ENCODE results near the gene SLC22A31.
"Not testable (repeated sequence)": the region's sequence is repeated elsewhere in the genome, so short reads cannot be mapped to it uniquely, and the experiment has no call there.

SLC22A31 gene

DNA sequence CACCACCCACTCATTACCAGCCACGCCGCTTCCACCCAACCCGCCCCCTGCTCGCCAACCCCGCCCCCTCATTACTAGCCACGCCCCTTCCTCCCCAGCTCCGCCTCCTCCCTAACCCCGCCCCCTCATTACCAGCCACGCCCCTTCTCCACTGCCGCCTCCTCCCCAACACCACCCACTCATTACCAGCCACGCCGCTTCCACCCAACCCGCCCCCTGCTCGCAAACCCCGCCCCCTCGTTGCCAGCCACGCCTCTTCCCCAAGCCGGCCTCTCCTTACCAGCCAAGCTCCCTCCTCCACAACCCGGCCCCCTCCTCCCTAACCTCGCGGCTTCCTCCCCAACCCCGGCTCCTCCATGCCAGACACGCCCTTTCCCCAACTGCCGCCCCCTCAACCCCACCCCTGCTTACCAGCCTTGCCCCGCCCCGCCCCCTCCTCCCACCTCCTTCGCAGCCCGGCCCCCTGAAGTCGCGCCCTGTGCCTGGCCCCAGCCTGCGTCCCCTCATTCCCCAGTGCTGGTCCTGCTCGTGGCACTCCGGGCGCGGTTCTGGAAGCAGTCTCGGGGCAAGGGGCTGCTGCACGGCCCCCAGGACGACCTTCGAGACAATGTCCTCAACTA is 7.3 kb downstream of the SLC22A31 start:
- peak; percentile 86 for DNase-seq

DNA sequence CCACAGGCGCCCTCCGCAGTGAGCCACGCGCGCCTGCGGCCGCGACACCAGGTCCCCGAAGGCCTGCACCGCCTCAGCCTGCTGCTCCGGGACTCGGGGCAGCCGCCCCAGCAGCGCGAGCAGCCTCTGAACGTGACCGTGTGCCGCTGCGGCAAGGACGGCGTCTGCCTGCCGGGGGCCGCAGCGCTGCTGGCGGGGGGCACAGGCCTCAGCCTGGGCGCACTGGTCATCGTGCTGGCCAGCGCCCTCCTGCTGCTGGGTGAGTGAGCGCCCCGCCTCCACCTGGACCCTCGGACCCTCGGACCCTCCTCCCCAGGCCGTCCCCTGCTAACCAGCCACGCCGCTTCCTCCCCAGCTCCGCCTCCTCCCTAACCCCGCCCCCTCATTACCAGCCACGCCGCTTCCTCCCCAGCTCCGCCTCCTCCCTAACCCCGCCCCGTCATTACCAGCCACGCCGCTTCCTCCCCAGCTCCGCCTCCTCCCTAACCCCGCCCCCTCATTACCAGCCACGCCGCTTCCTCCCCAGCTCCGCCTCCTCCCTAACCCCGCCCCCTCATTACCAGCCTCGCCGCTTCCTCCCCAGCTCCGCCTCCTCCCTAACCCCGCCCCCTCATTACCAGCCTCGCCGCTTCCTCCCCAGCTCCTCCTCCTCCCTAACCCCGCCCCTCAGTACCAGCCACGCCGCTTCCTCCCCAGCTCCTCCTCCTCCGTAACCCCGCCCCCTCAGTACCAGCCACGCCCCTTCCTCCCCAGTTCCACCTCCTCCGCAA is 8.0 kb downstream of the SLC22A31 start:
- DNase-seq = peak; percentile 95

DNA sequence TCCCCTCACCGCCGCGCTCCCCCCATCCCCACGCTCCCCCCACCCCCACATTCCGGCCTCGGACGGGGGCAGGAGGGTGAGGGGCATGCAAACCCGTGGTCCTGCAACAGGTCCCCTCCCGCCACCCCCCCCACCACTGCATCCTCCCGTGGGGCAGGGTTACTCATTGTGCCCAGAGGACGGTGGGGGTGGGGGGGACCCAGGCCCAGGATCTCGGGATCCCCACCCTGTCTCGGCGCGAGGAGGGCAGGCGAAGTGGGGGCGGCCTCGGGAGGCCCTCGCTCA is 8.5 kb downstream of the SLC22A31 start:
- DNase-seq = no peak

DNA sequence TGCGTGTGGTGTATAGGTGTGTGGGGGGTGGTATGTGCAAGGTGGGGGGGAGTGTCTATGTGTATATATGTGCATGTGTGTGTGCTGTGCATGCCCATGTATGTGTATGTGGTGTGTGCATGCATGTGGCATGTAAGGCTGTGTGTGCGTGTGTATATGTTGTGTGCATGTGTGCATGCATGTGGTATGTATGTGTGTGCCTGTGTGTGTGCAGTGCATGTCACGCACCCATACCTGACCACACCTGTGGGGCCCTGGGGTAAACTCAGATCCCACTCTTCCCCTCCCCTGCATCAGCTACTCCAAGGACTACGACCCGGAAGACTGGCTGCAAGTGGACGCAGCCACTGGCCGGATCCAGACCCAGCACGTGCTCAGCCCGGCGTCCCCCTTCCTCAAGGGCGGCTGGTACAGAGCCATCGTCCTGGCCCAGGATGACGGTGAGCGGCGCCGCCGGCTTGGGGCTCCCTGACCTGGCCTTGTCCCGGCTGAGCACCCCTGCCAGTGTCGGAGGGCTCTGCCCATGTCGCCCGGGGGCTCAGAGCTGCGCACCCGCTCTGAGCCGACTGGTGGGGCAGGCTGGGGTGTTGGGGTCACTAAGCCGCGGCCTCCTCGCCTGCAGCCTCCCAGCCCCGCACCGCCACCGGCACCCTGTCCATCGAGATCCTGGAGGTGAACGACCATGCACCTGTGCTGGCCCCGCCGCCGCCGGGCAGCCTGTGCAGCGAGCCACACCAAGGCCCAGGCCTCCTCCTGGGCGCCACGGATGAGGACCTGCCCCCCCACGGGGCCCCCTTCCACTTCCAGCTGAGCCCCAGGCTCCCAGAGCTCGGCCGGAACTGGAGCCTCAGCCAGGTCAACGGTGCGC is 9.1 kb downstream of the SLC22A31 start:
- peak; percentile 35 for DNase-seq

DNA sequence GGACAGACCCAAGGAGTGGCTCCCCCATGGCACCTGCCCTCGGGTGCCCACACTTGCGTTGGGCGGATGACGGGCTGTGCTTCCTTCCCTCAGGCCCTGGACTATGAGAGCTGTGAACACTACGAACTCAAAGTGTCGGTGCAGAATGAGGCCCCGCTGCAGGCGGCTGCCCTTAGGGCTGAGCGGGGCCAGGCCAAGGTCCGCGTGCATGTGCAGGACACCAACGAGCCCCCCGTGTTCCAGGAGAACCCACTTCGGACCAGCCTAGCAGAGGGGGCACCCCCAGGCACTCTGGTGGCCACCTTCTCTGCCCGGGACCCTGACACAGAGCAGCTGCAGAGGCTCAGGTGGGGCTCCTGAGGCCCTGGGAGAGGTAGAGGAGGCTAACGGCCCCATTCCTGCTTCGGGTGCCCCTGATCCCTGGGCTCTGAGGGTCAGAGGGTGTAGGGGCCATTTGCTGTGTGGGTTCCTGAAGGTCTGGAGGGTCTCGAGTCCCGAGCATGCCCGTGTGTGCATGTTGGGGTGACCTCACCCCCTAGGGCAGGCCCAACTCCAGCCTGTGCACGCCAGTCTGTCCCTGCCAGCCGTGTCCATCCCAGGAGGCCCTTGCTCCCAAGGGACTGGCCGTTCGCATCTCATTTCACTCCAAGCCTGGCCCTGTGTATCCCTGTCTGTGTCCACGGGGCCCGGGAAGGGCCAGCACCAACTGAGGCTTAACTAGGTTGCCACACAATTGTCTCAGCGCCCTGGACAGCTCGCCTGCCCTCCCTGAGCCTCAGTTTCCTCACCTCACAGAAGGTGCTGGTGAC is 10.0 kb downstream of the SLC22A31 start:
- peak; percentile 23 for DNase-seq

DNA sequence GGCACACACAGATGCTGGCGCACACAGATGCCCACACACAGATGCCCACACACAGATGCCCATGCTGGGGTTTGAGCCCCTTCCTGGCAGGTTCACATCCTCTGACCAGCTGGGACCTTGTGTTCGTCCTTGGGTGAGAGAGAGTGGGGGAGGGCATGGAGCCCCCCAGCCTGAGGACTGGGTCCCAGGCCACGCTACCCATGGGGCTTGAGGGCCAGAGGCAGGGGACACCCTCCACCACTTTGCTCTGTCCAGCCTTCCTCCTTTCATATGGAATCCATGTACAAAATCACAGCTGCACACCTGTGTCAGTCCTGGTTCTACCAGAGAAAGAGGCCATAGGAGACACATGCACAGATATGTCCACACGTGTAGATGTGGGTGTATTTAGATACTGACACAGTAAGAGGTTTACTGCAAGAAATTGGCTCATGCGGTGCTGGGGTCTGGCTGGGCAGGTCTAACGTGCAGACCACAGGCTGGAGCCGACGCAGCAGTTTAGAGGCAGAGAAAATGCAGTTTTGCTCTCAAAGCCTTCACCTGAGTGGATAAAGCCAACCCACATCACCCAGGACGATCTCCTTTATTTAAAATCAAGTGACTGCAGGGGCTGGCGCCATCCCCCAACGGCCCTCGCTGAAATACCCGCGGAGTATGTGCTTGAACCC is 10.8 kb downstream of the SLC22A31 start:
- DNase-seq = peak; percentile 19

DNA sequence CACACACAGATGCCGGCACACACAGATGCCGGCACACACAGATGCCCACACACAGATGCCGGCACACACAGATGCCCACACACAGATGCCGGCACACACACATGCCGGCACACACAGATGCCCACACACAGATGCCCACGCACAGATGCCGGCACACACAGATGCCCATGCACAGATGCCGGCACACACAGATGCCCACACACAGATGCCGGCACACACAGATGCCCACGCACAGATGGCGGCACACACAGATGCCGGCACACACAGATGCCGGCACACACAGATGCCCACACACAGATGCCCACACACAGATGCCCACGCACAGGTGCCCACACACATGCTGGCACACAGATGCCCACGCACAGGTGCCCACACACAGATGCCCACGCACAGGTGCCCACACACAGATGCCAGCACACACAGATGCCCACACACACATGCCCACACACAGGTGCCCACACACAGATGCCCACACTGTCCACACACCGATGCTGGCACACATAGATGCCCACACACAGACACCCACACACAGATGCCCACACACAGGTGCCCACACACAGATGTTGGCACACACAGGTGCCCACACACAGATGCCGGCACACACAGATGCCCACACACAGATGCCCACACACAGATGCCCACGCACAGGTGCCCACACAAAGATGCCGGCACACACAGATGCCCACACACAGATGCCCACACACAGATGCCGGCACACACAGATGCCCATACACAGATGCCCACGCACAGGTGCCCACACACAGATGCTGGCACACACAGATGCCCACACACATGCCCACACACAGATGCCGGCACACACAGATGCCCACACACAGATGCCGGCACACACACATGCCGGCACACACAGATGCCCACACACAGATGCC is 11.6 kb downstream of the SLC22A31 start:
- DNase-seq = not testable (repeated sequence)

DNA sequence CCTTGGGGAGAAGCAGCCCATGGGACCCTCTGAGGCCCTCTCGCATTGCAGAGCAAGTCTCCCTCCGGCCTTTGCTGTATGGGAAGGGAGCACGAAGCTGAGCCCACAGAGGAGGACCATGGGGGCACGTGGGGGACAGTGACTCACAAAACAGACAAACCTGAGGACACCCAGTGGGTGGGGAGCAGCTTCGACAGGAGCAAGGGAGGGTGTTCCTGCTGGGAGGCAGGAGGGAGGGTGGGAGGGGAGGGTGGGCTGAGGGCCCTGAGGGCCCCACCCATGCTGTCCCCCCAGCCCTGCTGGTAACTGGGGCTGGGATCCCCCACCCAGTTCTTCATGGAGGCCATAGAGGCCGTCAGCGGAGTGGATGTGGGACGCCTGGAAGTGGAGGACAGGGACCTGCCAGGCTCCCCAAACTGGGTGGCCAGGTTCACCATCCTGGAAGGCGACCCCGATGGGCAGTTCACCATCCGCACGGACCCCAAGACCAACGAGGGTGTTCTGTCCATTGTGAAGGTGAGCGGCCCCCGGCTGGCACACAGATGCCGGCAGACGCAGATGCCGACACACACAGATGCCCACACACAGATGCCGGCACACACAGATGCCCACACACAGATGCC is 12.5 kb downstream of the SLC22A31 start:
- DNase-seq = peak; percentile 35

DNA sequence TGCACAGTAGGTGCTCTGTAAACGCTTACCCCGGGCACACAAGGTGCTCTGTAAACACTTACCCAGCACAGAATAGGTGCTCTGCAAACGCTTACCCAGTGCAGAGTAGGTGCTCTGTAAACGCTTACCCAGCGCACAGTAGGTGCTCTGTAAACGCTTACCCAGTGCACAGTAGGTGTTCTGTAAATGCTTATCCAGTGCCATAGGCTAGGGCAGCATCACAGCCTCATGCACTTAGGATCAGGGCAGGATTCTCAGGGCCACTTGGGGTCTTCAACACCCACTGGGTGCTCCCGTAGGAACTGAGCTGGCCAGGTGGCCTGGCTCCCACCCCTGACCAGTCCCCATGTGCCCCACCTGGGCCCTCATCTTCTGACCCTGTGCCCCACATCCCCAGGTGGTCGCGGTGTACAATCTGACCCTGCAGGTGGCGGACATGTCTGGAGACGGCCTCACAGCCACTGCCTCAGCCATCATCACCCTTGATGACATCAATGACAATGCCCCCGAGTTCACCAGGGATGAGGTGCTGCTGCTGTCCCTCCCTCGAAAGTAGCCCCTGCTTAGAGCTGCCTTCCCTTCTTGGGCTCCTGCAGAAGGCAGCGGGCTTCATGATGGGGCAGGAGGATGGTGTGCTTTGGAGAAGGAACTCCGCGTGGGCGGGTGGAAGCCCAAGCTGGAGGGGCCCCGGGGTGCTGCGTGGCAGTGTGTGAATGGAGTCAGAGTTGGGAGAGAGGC is 13.1 kb downstream of the SLC22A31 start:
- peak; percentile 37 for DNase-seq

DNA sequence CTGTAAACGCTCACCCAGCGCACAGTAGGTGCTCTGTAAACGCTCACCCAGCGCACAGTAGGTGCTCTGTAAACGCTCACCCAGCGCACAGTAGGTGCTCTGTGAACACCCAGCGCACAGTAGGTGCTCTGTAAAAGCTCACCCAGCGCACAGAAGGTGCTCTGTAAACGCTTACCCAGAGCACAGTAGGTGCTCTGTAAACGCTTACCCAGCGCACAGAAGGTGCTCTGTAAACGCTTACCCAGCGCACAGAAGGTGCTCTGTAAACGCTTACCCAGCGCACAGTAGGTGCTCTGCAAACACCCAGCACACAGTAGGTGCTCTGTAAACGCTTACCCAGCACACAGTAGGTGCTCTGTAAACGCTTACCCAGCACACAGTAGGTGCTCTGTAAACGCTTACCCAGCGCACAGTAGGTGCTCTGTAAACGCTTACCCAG is 13.7 kb downstream of the SLC22A31 start:
- not testable (repeated sequence) for DNase-seq

DNA sequence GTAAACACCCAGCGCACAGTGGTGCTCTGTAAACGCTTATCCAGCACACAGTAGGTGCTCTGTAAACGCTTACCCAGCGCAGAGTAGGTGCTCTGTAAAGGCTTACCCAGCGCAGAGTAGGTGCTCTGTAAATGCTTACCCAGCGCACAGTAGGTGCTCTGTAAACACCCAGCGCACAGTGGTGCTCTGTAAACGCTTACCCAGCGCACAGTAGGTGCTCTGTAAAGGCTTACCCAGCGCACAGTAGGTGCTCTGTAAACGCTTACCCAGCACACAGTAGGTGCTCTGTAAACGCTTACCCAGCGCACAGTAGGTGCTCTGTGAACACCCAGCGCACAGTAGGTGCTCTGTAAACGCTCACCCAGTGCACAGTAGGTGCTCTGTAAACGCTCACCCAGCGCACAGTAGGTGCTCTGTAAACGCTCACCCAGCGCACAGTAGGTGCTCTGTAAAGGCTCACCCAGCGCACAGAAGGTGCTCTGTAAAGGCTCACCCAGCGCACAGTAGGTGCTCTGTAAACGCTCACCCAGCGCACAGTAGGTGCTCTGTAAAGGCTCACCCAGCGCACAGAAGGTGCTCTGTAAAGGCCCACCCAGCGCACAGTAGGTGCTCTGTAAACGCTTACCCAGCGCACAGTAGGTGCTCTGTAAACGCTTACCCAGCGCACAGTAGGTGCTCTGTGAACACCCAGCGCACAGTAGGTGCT is 14.3 kb downstream of the SLC22A31 start:
- not testable (repeated sequence) for DNase-seq

DNA sequence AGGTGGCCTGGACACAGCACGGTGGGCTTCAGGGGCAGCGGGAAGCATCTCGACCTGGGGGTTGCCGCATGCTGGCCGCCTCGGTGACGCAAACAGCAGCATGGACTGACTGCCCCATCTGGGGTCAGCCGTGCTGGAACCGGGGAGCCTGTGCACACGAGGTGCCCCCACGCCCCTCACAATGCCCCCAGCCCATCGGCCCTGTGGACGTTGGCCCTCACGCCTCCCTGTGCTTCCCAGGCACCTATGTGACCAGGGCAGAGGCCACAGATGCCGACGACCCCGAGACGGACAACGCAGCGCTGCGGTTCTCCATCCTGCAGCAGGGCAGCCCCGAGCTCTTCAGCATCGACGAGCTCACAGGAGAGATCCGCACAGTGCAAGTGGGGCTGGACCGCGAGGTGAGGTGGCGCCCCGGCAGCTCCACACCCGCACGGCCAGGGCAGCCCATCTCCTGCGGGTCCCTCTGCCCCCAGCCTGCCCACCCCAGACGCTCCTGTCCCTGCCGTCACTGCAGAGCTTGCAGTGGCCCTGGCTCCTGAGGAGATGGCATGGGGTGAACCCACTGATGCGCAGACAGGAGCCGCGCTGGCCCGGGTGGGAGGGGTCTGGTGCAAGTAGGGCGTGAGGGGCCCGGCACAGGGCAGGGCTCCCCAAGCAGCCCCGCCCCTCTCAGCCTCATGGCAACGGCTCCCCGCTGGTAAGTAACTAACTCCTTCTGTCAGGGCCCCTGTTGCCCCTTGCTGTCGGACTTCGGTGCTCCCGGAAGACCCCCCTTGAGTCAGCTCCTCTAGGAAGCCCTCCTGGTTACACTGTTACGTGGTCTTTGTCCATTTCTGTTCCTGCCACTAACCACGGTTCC is 15.2 kb downstream of the SLC22A31 start:
- peak; percentile 50 for DNase-seq

DNA sequence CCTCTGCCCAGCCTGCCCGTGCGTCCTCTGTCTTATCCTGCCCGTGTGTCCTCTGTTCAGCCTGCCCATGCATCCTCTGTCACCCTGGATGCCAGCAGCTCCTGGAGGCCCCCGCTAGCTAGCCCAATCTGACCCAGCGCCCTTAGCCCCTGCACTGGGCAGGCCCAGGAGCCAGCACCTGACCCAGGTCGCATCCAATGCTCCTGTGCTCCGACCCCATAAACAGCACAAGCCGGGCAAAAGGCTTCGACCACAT is 15.7 kb downstream of the SLC22A31 start:
- DNase-seq = no peak

DNA sequence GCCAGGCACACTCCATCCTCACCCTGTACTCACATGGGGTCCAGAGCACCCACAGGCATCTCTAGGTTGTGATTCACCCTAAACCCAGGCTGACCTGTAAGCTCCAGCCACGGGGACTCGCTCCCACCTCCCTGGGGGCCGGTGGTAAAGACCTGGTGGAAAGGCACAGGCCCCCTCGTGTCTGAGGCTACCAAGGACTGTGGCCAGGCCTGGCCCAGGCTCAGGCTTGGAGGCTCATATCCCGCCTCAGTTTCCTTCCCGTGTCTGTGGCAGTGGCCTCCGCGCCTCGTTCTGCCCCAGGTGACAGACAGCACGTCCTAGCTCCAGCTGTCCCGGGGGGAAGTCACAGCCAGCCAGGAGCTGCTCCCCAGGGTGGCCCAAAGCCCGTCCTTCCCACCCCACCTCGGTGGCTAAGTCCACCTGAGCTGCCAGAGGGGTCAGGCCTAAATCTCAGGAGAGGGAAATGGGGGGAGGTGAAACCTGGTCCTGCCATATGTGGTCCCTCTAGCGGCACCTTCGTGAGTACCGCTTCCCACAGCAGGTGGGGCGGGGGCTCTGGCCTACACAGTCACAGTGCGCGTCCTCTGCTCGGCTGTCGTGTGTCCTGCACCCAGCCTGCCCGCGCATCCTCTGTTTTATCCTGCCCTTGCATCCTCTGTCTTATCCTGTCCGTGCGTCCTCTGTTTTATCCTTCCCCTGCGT is 16.2 kb downstream of the SLC22A31 start:
- DNase-seq = no peak

DNA sequence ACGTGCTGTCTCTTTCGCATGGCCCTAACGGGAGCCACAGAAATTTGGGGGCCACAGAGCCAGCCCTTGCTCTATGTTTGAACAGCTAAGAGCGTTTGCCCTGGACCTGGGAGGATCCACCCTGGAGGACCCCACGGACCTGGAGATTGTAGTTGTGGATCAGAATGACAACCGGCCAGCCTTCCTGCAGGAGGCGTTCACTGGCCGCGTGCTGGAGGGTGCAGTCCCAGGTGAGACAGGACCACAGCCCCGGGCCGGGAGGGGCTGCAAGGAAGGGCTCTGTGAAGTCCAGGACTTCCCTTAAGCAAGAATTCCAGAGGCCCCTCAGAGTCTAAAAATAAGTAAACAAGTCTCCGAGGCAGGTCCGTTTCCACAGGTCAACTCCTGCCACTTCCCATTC is 16.9 kb downstream of the SLC22A31 start:
- DNase-seq = no peak

DNA sequence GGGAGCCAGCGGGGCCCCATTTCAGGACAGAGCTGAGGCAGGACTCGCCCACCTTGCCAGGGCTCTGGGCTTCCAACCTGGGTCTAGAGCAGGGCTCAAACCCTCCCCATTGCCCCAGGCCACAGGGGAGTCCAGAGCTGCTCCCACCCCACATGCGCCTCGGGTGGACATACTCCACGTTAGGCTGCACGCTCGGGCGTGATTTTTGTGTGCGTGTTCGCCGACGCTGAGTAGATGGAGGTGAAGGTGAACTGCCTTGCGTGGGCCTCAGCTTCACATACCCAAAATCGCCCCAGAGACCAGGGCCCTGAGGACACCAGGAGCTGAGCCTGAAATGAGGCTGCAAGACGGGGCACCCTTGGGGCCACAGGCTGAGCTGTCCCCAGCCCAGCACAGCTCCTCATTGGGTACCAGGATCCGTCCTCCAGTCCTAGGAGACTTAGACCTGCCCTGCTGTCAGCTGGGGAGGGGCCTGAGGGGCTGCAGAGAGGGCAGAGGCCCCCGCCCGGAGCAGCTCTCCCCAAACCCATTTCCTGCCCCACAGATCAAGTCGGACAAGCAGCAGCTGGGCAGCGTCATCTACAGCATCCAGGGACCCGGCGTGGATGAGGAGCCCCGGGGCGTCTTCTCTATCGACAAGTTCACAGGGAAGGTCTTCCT is 20.6 kb downstream of the SLC22A31 start:
- DNase-seq = no peak

DNA sequence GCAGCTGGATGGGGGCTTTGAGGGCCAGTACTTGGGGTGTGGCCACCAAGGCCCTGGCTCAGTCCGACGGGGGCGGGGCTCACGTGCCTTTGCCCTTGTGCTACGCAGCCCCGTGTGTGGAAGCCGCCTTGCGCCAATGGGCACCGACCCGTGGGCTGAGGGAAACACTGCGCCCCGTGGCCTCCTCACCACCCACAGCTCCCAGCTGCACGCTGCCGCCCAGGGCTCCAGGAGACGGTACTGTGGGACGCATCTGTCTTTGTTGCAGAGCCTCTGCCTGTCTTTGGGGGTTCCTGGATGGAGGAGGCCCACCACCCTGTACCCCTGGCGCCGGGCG is 21.2 kb downstream of the SLC22A31 start:
- no peak for DNase-seq

Data from femur (tissue), 1 donor.